NCI-H1417 treated with DMSO at 0.1 percent for 48 hours (cell line): Measurements from ENCODE around the gene IGF2BP3.
A peak's percentile ranks its signal among the peaks of the same experiment; 100 is the strongest.
"Not testable (repeated sequence)": the region's sequence is repeated elsewhere in the genome, so short reads cannot be mapped to it uniquely, and the experiment has no call there.

Experiments used
- DNase-seq: peaks from one replicate; lab custom pipeline; 2025; lab: John Stamatoyannopoulos, UW

The IGF2BP3 gene

DNA sequence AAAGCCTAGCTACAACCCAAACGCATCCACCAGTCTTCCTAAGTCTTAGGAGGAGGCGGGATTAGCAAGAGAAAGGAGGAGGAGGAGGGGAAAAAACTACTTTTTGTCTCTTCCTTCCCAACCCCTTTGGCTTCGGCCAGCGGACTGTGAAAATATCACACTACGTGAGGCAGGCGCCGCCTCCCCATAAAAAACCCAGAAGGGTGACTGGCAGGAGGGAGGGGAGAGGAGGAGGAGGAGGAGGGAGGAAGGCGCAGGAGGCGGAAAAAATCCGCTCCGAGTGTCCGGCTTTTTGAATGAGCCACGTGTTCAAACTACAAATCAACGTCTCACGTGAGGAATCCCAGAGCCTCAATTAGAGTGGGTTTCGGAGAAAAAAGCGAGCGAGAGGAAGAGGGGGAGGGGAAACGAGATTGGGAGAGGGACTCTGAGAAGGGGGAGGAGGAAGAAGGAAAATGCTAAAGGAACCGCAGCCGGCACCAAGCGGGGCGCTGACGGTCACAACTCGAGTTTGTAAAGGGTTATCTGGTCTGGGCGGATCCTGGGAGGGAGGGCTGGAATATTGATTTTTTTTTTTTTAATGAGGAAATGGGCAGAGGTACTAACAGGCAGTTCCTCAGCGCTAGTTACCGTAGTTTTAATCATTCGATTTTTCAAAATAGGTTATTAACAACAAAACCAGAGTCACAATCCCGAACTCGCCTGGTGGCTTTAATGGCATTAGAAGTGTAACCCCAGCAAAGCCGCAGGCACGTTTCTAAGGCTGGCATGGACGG lies at the start of gene IGF2BP3:
TSS of gene IGF2BP3 (minus strand) at position 162 of the 776 bp plus-strand sequence. CDS start 381 bp downstream, outside the sequence.
- DNase-seq: peak; percentile 85

DNA sequence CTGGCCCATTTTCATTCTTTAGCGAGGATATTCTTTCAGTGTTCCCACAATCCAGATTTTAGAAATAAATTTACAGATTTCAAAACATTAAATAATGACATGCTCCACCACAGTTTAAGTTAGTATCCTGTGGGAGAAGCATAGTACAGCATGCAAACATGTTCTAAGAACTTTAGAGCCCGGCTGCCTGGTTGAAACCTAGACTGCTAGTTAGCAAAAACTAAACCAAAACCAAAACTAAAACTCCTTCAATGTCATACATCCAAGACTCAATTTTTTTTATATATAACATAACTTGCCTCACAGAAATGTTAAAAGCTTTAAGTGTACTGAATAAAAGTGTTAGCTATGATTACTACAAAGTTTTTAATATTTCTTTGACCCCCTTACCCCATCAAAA lies 44.5 kb upstream of the IGF2BP3 start:
- no peak for DNase-seq

DNA sequence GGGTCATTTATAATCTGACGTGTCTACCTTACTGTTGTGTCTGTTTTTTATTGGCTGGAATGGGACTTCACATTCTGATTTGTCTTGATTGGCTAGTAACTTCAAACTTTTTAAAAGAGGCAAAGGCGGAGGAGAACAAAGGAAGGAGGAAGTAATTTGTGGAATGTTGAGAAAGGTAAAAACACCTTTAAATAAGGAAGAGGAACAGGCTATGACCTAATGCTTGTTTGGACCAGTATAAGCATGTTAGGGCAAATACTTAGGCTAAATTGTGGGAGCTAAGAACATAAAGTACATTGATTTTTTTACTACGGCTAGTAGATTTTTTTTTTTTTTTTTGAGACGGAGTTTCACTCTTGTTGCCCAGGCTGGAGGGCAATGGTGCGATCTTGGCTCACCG lies 43.5 kb upstream of the IGF2BP3 start:
- not testable (repeated sequence) for DNase-seq

DNA sequence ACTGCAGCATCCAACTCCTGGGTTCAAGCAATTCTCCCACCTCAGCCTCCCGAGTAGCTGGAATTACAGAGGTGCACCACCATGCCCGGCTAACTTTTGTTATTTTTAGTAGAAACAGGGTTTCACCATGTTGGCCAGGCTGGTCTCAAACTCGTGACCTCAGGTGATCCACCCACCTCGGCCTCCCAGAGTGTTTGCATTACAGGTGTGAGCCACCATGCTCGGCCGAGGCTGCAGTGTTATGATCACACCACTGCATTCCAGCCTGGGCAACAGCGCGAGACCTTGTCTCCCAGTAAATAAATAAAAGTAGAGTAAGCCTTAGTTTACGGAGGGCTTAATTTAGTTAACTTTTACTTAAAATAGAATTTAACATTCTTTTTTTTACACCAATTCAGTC lies 23.7 kb upstream of the IGF2BP3 start:
- DNase-seq: no peak

DNA sequence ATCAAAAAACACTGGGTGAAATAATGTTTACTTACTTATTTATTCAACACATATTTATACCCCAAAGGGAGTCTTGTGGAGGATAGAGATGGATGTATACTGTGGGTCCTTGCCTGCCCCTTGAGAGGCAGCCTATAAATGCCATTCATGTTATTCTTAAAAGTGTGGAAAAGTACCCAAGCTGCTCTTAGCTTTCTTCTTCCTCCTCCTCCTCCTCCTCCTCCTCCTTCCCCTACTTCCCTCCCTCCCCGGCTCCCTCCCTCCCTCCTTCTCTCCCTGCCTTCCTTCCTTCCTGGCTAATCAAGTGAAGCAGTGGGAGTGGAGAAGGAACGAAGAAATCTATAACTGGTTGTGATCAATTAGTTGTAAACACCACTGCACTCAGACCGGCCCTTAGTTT lies 21.2 kb upstream of the IGF2BP3 start:
- DNase-seq: no peak

DNA sequence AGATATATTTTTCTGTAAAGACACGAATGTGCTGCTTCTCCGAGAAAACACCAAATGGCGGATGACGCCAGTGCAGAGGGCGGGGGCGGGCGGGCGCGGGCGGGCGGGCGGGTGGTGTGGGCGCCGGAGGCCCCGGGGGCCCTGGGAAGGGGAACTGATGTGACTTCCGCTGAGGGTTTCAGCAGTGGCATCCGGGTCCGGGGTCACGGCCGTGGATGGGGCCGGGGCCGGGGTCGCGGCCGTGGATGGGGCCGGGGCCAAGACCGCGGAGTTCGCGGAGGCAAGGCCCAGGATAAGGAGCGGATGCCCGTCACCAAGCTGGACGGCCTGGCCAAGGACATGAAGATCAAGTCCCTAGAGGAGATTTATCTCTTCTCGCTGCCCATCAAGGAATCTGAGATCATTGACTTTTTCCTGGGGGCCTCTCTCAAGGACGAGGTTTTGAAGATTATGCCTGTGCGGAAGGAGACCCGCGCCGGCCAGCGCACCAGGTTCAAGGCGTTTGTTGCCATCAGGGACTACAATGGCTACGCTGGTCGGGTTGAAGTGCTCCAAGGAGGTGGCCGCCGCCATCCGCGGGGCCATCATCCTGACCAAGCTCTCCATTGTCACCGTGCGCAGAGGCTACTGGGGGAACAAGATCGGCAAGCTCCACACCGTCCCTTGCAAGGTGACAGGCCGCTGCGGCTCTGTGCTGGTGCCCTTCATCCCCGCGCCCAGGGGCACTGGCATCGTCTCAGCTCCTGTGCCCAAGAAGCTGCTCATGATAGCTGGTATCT lies 20.3 kb upstream of the IGF2BP3 start:
- no peak for DNase-seq

DNA sequence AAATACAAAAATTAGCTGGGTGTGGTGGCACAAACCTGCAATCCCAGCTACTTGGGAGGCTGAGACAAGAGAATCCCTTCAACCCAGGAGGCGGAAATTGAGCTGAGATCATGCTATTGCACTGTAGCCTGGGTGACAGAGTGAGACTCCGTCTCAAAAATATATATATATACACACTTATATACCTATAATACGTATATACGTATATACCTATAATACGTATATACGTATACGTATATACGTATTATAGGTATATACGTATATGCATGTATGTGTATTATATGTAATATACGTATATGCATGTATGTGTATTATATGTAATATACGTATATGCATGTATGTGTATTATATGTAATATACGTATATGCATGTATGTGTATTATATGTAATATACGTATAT lies 18.4 kb upstream of the IGF2BP3 start:
- not testable (repeated sequence) for DNase-seq

DNA sequence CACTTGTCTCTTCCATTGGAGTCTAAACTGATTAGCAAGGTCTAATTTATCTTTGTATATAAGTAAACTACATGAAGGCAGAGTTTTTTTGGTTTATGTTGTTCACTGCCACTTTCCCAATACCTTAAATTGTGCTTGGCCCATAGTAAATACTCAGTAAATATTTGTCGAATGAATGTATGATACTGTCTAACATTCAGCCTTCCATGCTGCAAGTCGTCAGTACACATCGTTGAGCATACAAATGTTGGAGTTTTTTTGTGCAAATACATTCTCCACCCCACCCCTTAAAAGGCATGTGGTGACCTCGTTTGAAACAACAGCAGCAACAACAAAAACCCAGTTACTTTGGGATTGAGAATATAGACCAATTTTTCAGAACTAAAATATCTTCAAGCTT lies 17.4 kb upstream of the IGF2BP3 start:
- DNase-seq: no peak

DNA sequence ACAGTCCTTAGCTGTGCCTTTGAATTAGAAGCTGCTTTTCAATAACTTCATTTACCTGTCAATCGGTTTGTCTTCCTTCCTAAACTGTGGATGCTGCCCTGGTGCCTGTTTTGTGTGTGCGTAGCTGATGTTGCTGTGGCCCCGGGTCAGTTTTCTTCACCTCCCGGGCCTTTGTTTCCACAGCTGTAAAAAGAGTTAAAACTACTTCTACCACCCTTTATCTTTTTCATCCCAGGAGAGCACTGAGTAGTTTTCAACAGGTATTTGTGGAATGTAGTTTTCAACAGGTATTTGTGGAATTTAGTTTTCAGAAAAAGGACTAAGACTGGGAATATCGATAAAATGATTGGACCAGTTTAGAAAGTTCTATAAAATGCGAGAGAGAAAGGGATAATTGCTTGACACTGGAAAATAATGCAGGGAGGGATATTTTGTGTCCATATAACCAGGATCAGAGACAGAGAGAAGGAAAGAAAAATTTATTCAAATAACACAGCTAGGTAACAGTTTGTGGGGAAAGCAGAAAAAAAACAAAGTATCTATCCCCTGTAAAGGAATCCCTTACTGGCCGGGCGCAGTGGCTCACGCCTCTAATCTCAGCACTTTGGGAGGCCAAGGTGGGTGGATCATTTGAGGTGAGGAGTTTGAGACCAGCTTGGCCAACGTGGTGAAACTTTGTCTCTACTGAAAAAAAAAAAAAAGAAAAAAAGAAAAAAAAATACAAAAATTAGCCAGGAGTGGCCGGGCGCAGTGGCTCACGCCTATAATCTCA lies 15.9 kb upstream of the IGF2BP3 start:
- no peak for DNase-seq

DNA sequence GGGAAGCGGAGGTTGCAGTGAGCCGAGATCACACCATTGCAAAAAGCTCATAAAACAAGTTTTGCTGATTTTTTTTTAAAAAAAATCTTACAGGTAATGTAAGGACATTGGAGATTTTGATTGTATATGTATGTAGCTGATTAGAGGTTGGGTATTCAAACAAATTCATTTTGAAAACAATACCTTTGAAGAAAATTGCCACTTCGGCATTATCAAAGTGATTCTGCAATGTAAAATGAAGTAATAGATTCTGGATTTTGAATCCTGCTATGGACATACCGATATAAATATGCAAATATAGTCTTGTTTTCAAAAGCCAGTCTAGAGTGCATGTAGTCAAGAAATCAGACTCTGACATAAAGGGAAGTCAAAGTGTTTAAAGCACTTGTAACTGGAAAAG lies 12.4 kb upstream of the IGF2BP3 start:
- no peak for DNase-seq

DNA sequence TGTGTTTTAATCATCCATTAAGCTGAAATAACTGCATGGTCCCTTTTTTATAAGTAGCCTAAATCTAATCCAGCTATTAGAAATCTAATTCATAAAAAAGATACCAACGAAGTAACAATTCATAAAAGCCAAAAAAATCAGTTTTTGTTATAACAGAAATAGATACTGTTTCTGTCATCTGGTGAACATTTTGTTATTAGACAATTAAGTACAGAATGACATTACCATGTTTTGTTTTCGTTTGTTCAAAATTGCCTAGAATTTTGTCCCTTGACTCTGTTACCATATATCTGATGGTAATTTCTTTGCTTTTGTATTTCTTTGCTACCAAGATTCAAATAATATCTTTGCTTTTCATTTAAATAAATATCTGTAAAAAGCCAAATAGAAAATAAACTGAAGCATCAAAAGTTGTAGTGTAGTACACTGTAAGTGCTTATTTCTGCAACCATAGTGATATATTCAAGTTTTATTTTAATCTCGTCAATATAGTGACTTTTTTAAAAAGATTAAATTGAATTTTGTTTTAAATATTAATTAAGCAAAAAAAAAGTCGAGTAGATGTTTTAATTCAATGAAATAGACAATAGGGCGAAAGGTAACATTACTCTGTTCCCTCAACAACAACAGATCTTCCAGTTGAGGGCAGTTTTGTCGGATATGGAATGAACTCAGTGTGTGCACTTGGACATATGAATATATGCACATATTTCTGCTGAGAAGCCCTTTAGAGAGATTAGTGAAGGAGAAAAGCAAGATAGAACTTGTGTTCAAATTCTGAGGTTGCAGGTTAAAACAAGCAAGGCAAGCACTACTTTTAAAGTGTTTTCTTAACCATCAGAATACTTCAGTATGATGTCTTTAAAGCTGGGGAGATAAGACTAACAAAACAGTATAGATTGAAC lies 7.9 kb upstream of the IGF2BP3 start:
- no peak for DNase-seq

DNA sequence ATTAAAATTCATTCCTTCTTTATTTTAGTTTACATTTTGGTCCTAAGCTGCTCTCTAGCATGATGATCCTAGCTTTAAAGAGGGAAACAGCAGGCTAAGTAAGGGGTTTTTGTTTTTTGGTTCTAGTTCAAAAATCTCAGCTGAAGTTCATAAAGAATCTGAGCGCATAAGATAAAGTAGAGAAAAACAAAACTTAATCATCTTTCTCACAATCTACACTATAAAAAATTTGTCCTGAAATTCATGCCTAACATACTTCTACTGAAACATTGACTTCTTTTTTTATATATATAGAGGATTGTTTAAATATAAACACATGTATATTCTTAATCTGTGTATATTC lies 6.8 kb upstream of the IGF2BP3 start:
- no peak for DNase-seq

DNA sequence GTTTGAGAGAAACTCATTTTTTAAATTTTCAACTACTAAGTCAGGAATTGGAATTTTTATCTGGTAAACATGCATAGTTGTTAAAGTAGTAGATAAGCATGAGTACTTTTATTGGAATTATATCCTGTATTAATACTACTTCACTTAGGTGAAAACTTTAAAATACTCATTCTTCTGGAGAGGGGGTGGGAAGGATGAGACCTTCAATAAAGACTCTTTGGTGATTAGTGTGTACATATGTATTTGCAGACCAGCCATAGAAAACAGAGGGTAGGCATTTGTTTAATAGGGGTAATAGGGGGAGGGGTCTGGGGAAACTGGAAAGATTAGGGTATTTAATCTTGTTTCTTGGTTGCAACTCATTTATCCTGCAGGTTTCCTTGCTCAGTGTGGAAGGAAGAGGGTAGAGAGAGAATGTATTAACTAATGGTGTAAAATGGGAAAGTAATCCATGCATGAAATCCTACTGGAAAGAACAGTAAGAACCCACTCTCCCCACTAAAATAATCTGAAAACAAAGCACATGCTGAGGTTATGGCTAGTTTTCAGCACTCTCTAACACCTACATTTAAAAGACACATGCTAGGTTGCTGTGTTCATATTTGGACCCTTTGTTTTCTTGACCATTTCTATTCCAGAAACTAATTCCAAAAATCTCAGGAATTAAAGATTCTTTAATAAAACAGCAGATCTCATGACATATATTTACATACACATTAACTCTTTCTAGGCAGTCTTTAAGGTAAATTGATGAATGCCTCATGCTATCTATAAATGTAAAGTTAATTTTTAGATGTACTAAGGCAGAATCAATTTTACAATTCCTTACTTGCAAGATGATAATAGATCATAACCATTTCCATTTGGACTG lies 6.2 kb upstream of the IGF2BP3 start:
- DNase-seq: no peak

DNA sequence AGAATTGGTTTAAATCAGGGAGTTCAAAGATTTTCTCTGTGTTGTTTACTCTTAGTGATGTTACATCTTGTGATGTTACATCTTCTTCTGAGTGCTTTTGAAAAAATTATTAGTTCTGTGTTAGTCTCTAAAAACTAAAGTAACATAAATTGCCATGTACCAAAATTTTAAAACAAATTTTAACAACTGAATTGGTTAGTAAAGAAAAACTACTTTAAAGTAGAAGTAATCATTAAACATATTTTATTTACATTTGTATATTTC lies 5.2 kb upstream of the IGF2BP3 start:
- no peak for DNase-seq

DNA sequence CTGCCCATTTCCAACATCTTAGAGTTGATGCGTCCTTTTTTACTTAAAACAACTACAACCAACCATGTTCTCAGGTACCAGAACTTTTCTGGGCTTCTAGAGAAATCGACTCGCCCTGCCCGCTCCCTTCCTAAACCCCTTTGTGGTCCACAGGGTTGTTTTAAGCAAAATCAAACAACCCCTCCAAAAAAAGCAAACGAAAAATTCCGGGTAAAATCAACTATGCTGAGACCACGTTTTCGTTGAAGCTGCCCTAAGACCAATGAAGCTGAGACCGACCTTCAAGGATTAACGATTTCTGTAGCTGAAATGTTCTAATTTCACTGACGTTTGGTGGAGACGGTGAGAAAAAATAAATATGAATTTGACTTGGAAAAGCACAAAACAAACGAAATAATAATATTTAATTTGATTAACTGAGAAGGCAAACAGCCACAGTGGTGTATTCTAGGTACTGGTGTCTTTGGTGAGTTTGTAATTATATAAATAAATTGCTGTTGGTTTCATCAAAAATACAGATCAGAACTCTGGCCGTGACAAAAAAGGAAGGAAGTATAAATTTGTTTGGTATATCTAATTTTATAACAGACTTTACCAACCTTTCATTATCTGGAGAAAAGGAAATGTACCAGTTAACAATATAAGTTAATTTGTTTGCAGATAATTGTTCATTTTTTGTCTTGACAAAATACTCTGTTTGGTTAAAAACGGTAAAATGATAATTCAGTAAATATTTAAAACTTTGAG lies 4.7 kb upstream of the IGF2BP3 start:
- no peak for DNase-seq

DNA sequence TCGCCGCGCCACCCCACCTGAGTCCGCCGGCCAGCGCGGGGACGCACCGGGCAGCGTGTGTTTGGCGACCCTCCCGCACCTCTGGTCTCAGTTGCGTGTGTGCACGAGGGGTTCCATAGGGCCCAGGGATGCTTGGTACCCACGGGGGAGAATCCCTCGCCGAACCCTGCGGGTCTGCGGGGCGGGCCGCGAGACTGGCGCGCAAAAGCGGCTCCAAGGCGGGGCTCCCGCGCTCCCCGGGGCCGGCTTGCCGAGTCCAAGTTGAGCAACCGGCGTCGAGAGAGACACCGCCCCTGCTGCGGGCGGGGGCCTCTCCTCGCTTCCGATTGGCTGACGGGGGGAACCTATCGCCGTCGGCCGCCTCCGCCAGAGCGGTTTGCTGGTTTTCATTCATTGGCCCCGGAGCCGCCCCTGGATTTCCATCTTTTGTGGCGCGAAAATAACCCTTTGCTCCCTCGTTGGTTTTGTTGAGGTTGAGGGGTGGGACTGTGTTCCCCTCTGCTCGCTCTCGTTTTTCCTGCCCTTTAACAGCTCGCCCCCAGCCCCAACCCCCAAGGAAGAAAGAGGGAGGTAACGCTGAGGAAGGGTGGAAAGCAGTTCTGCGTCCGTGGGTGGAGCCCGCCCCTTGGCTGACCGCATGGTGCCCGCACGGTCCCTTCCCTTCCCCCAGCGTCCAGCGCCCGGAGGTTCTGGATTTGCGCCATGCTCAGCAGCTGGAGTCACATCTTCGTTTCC lies 4.0 kb upstream of the IGF2BP3 start:
- DNase-seq: peak; percentile 95

DNA sequence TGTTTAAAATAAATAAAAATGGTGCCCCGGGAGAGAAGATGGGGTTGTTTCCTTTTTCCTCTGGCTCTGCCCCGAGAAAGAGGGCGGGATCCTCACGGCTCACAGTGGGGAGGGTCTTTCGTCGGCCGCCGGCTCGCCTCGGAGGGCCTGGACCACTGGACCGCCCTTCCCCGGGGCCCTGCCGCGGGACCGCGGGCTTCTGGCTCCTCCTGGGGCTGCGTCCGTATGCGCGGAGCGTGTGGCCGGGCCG lies 3.5 kb upstream of the IGF2BP3 start:
- DNase-seq: no peak

DNA sequence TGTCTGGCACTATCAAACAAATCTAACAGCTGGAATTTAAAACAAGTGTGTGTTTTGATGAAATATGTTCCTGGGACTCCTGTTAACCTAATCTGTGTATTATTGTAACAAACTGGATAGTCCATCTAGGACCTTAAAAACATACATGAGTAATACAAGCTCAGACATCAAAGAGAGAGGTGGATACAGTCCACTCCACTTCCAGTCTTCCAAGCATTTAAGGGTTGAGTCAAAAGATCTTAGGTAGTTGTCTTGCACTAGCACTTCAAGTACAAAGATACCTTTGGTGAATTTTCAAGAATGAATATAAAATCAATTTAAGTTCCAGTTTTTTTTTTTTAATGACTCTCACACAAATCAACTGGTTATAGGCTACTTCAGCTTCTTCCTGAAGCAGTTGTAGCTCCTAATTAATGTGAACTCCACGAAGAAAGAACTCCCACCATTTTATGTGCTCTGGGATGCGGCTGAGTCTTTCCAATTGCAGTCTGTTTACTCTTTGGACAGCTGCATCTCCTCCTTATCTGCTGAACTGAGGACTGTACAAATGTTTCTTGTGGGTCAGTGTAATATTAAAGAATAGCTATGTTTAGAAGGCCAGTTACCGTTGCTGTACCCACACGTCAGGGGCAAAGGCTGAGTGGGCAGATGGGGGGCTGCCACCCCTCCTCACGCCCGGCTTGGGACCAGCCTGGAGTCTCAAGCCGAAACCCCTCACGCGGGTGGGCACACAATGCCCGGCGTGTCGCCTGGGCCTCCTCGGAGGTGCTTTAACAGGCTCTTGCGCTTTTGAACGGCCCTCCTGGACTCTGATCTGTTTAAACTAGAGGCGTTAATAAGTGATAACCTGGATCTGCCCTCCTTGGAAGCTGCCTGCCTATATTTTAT lies 2.9 kb upstream of the IGF2BP3 start:
- DNase-seq: peak; percentile 60

DNA sequence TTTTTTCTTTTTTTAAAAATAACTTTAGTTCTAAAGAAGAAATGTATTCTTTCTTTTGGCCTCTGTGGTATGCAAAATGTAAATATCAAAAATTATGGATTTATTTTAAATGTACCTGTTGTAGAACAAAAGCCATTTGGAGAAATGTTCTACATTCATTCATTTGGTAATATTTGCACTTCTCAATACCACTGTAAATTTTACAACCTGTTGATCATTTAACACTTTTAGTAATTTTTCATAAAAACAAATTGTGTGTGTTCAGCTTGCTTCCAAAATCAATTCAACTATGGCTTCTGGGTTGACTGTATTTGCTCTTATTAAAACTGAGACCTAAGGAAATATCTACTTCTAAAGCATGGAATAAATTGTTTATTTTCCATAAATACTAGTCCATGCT lies 2.3 kb upstream of the IGF2BP3 start:
- no peak for DNase-seq
